Measurements from ENCODE around the gene TMEM266.

The TMEM266 gene

DNA sequence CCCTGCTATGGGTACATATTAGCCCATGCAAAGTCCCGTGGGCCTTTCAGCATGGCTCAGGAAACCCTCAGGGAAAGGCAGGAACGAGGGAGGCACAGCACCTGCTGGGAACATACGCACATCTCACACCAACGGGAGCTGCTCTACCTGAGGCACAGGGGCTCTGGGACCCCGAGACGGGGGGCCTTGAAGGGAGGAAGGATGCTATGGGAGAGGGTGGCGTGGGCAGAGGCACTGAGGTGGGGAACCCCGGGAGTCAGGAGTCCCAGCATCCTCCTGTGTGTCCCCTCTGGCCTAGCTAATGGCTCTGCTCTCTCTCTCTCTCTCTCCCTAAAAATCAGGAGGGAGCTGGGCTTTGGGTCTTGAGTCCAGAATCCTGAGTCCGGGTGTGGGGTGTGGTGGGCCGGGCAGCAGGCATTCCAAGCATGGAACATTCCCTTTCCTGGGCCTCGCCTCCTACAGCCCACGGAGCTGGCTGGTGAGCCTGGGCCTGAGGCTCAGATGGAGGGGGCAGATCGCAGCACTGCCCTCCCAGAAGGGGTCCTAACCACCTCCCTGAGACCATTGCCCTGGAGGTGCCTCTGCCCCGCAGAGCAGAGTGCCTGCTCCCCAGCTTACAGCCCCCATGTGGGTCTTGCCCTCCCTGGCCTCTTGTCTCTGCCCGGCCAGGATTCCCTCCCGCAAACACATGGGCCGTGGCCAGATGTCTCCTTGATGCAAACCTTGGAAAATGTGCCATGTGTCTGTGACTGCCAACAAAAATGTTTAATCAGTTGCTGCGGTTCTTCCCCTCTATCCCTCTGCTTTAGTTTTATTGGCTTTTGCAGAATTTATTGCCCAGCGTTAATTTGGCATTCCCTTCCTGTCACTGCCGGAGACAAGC is 101.6 kb downstream of the TMEM266 start:
- DNase-seq, result no peak

DNA sequence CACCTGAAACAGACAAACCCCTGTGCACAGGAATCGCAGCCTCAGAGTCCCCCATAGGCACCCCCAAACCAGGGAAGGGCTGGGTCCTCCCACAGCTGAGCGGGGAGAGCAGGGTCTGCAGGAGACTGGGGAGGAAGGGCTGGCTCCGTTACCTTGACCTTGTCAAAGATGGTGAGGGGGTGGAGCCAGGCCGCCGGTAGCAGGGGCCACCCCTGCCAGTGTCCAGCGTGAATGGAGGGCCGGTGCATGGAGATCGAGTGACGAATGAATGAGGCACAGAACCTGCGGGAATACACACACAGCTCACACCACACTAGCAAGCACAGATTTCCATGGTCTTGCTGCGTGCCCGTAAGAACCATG is 102.2 kb downstream of the TMEM266 start:
- DNase-seq, result no peak

DNA sequence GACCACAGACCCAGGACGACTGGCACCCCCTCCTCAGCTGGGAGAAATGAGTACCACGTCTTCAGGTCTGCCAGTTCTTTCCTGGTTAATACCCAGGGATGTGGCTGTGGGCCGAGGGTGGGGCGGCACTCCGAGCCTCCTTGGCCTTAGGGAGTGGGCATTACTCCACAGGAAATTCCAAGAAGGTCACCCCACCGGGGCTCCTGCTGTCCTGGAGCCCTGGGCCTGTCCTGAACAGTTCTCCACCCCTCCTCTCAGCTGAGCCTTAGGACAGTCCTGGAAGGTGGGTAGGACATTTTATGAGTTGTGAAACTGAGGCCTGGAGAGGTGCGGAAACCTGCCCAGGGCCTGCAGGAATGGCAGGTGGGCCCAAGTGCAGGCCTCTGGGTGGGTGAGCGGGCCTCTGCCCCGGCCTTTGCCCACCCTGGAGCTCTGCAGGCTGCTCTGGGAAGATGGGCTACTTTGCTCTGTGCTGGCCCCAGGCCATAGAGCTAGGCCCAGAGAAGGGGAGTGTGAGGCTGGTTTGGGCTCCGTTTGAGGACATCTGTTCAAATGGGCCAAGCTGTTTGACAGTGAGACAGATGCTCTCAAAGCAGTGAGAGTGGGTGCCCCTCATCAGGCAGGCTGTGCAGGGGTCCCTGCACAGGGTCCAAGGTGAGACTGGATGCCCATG is 103.1 kb downstream of the TMEM266 start:
- no peak for DNase-seq

DNA sequence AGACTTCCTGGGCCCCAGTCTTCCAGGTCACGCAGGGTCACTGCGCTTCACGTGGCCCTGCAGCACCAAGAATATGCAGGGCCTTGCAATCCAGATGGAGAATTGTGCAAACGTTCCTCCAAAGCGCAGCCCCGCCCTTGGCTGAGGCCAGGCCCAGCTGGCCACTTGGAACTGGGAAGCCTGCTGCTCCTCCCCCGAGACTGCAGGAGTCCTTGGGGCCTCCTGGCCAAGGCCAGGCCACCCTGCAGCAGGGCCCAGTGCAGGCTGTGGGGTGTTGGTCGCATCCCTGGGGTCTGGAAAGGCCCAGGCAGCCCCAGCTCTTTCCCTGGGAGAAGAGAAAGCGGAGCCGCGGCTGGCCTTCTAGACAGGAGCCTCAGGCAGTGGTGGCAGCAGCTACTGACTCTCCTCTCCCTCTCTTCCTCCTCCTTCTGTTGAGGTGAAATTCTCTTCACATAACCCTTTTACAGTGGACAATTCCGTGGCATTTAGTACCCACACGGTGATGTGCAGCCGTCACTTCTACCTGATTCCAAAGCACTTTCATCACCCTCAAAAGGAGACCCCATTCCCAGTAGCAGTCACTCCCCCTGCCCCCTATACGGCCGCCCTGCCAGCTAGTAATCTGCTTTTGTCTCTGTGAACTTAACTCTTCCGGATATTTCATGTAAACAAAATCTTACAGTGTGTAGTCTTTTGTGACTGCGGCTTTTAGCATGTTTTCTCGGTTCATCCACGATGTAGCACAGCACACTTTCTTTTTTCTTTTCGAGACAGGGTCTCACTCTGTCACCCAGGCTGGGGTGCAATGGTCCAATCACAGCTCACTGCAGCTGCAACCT is 103.9 kb downstream of the TMEM266 start:
- DNase-seq, result no peak

DNA sequence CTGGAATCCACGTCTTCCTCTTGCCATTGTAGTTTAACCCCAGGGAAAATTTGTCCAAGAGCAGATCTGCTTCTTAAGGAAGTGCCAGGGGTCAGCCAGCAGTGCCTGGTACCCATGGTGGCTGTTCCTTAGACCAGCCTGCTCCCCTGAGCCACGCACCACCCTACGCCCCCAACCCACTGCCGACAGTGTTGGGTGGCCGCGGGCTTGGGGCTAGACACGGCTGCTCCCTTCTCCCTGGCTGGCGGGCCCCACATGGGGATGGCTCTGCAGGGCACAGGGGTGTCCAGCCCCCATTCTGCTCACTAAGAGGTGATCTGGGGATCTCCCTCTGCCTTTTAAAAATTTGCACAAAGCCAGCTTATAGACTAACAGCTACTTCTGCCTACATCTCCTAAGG is 104.8 kb downstream of the TMEM266 start:
- no peak for DNase-seq

DNA sequence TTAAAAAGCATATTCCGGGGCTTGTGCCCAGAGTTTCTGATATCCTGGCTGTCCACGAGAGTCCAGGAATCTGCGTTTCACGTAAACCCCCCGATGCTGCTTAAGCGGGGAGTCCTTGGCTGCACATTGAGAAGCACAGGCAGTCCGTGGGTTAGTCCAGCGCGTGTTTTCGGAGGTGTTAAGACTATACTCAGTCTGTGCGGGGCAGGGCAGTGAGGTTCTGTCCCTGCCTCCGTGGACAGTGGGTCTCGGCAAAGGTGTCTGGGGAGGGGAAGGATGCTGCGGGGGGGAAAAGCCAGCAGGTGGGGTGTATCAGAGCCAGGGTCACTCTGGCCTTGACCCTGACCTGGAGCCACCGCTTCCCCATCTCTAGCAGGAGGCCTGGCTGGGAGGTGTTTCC is 106.2 kb downstream of the TMEM266 start:
- no peak for DNase-seq

DNA sequence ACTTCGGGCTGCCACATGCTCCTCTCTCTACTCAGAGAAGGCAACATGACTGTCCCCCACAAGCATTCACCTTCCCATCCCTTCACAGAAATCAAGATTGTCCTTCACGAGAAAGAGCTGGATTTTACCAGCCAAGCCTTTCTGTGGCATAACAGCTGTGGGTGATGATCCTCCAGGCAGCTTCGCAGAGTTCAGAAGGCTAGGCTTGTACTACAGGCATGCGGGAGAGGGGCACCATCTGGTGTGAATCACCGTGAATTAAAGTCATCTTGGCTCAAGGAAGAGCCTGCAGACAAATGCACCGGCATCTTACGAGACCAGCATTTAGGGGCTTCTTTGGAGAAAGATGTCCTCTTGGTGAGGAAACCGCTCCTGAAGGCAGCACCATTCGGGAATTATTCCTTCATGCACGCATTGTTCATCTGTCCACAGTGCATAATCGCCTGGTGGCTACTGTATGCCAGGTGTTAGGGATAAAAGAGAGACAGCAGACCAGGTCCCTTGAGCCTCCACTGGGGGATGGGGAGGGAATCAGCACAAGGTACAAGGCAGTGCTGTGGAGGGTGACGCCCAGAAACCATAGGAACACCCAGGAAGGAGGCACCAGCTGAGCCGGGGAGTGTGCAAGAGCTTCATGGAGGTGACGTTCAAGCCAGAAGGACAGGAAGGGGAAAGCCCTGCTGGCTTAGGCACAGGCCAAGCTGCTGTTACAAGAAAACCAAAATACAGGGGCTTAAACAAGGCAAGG is 108.6 kb downstream of the TMEM266 start:
- no peak for DNase-seq

DNA sequence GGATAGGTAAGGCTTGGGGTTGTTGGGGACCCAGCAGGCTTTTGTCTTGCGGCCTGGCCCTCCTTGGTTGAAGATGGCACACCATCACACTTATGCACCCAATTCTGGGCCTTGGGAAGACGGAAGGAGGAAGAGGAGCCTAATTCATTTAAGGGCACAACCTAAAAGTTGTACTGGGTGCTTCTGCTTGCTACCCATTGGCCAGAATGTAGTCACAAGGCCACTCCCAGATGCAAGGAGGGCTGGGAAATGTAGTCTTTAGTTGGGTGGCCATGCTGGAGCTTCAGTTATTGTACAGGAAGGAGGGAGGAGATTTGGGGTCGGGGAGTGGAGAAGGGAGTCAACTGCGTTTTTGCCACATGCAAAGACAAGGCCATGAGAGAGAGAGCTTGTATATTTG is 109.2 kb downstream of the TMEM266 start:
- no peak for DNase-seq

DNA sequence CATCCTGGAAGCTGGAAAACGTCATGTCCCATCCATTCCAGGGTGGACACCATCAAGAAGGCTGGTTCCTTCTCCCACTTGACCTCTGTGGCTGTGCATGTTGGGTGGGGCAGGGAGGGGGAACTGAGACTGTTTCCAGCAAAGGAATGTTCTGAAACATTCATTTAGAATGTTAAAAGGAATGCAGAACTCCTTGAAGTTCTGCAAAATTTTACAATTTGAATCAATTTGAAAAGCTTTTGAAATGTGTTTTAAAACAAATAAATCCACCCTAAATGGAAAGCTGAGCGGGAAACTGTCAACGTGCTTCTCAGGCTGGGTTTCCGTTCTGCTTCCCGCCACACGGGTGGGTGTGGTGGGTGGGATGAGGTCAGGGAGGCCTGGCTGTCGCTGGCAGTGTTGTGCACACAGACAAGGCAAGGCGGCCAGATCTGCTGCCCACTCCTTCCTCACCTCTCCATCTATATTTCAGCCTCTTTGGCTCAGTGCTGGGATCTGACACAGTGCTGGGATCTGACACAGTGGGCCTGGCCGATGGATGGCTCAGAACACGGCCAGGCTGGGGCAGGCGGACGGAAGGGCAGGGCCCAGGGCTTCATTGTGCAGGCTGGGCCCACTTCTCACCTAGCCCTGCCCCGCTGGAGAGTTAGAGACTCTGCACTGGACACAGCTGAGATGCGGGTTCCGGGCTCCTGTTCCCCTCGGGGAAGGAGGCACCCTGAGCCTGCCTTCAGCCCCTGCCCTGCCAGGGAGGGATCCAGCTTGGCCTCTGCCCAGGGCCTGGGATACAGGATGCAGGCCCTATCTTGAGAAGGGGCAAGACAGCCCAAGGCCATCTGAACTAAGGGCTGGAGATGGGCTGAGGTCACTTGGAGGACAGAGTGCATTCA is 110.4 kb downstream of the TMEM266 start:
- DNase-seq, result no peak

DNA sequence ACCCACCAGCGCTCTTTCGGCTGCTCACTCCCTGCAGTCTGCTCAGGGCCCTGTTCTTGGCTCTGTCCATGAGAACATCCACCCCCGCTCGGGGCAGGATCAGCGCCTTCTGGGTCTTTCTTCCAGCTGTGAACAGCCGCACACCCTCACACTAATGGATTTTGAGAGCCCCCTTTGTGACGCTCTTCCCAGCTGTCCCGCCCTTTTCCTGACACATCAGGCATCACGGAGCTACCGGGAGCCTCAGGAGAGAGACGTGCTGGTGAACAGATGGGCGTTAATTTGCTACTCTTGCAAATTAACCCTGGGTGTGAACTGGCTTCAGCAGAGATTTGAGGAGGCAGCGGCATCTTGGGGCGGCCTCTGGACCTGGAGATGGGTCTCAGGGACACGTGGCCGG is 113.0 kb downstream of the TMEM266 start:
- no peak for DNase-seq

DNA sequence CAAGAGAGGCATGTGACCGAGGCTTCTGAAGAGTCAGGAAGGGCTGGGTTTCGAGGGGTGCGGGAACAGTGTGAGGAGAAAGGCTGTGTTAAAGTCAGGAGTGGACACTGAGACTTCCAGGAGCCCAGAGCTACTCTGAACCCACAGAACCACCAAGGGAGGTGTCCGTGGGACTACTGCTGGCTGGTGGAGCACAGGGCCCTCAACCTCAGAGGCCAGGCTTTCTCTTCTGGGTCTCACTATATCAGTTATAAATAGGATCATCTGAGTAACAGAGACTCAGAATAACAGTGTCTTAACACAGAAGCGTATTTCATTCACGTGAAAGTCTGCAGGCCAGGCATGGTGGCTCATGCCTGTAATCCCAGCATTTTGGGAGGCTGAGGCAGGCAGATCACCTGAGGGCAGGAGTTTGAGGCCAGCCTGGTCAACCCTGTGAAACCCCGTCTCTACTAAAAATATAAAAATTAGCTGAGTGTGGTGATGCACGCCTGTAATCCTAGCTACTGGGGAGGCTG is 113.6 kb downstream of the TMEM266 start:
- no peak for DNase-seq

DNA sequence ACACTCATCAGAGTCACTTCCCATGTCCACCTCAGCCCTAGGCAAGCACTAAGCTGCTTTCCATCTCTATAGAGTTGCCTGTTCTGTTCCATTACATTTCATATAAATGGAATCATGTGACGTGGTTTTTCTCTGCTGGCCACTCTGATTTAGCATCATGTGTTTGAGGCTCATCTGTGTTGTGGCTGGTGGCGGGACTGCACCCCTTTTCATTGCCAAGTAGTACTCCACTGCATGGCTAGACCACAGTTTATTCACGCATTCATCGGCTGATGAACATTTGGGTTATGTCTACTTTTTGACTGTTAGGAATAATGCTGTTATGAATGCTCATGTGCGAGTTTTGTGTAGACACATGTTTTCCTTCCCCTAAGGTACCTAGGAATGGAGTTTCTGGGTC is 114.9 kb downstream of the TMEM266 start:
- no peak for DNase-seq

DNA sequence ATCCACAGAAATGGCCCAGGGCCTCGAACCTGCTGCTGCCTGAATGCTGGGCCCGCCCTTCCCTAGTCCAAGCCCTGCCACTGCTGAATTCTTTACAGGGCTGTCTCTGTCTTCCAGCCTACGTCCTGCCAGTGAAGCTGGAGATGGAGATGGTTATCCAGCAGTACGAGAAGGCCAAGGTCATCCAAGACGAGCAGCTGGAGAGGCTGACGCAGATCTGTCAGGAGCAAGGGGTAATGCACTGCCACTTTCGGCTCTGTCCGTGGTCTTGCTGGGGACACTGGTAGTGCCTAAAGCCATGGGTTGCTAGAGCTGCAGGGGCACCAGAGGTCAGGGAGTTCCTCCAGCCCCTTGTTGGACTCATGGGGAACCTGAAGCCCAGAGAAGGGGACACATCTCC is 115.7 kb downstream of the TMEM266 start:
- DNase-seq, result no peak

DNA sequence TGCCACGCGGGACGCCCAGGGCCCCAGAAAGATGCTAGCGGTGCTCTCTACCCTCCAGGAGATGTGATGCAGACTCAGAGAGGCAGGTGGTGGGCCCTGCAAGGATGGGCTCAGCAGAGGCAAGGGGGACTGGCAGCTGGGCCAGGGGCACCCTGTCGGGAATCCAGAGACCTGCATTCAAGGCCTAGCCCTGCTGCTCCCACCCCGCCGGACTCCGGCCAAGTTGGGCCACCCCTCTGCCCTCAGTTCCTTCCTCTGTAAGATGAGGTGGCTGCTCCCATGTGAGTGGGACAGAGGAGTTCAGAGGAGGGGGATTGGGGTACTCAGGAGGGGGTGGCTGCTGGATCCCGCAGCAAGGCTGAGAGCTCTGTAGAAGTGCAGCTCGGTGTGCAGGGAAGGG is 116.3 kb downstream of the TMEM266 start:
- no peak for DNase-seq

DNA sequence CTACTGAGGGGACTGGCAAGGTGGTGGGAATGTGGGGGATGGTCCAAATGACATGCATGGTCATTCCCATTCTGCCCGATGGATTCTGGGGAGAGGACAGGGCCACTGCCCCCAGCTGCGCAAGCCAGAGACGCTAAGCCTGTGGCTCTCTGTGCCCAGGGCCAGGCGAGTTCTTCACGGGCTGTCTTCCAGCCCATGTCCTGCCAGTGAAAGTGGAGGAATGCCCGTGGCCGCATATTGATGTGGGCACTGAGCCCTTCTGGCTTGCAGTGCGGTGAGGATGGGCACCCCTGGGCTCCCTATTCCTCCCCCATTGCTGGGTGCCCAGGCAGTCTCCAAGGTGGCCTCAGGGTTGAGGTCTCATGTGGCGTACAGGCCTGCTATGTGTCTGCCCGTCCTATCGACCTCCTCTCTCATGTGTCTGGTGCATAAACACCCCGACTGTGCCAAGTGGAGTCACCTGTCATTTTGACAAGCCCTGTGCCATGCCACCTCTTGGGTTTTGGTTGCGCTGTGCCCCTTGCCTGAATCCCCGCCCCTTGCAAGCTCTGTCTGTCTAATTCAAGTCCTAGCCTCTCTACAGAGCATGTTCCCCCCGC is 116.8 kb downstream of the TMEM266 start:
- DNase-seq, result peak in 1 of 56 donors; percentile 8

DNA sequence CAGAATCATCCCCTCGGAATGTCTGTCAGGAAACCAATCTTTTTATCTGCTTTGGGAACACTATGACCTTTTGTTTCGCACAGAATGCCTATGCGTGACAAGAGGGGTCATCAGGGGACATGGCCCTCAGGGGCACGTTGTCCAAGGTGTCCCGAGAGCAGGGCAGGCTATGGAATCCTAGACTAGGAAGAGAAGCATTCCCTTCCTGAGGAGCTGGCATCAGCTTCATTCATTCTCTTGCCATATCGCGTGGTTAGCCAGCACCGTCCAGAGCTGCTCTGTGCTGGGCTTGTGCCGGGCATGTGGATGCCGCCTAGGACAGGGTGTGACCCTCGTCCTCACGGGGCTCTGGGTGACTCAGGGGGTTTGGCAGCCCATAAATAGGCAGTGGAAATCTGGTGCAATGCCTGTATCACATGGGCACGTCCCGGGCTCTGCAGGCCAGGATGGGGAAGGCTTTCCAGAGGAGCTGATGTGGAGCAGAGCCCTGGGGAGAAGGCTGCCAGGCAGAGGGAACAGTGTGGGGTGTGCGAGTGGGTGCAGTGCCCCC is 117.8 kb downstream of the TMEM266 start:
- peak in 7 of 56 donors; percentile 3 to 34 (median 5) for DNase-seq

DNA sequence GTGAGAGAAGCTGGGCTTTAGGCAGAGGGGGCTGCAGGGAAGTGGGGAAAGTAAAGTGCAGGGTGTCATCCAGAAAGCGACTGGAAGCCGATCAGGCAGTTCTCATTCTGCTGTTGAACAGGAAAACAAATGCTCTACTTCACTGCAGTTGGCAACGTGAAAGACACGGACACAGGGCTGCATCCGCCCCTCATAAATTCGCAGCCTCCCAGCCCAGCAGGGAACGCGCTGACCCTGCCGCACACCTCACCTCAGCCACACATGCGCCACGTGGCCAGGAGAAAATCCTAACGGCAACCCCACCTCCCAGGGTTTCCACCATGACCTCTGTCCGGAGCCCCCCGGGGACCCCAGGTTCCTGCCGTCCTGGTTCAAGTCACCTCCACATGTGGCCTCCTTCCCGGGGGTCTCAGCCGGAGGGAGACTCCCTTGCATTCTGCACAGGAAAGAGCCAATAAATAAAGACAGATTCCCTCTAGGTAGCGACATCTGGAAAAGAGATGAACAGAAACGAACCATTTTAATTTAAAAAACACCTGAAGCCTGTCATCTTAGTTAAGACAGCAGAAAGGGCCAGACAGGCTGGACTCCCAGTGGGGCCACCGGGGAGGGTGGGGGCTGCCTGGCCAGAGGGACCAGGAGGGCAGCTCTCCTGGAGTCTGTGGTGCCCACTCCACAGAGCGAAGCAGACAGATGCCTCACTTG is 118.7 kb downstream of the TMEM266 start:
- no peak for DNase-seq

DNA sequence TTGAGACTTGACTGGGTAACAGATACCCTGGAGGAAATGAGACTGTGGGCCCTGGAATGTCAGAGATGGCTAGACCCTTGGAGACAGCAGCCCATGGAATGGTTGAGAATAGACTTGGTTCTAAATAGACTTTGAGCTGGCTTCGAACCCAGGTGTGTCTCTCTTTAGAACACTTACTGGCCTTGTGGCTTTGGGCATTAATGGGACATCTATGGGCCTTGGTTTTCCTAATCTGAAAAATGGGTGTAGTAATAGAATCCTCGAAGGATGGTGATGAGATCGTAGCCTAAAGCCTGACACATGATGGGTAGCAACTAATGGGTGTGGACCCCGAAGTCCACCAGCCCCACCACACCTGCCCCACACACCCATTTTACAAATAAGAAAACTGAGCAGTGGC is 119.2 kb downstream of the TMEM266 start:
- no peak for DNase-seq

DNA sequence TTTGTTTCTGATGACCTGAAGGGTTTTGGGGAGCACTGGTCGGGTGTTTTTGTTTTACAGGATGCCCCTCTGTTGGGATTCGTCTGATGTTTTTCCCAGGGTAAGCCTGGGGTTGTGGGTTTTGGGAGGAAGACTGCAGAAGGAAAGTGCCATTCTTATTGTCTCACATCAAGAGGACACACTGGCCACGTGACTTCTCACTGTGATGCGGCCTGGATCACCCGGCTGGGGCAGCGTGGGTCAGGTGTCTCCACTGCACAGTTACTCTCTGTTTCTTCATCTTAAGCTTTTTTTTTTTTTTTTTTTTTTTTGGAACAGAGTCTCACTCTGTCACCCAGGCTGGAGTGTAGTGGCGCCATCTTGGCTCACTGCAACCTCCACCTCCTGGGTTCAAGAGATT is 120.5 kb downstream of the TMEM266 start:
- DNase-seq, result no peak
